Measurements from ENCODE around the gene PPP6R3.
"Not testable (repeated sequence)": the region's sequence is repeated elsewhere in the genome, so short reads cannot be mapped to it uniquely, and the experiment has no call there.

PPP6R3 gene

DNA sequence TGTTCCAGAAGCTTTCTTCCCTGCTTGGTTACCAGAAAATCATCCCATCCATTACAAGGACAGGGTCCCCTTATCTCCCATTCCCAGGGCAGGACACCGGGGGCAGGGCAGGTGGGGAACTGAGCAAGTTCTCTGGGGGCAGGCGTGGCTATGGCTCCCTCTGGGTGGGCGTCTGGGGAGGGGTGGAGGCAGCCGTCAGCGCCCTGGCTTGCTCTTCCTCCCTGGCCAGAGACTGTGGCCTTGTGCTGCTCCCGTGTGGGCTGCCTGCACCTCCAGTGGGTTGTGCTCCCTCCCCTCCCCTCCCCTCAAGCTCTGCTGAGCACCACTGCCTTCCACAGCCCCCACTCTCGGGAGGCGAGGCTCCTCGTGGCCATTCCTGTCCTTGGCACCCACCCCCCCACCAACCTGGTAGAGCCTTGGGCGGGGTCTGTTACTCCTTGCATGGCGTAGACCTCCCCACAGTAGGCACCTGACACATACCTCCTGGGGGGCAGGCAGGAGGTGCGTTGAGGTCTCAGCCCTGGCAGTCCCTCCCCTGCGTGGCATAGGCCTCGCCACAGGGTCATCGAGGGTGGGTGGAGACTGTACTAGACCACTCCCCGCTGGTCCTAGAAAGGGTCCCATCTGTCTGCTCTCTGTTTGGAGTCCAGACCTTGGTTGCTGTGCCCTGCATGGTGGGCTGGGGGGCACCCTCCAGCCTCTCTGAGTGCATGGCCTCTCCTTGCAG is 24.2 kb upstream of the PPP6R3 start:
- DNase-seq: no peak

DNA sequence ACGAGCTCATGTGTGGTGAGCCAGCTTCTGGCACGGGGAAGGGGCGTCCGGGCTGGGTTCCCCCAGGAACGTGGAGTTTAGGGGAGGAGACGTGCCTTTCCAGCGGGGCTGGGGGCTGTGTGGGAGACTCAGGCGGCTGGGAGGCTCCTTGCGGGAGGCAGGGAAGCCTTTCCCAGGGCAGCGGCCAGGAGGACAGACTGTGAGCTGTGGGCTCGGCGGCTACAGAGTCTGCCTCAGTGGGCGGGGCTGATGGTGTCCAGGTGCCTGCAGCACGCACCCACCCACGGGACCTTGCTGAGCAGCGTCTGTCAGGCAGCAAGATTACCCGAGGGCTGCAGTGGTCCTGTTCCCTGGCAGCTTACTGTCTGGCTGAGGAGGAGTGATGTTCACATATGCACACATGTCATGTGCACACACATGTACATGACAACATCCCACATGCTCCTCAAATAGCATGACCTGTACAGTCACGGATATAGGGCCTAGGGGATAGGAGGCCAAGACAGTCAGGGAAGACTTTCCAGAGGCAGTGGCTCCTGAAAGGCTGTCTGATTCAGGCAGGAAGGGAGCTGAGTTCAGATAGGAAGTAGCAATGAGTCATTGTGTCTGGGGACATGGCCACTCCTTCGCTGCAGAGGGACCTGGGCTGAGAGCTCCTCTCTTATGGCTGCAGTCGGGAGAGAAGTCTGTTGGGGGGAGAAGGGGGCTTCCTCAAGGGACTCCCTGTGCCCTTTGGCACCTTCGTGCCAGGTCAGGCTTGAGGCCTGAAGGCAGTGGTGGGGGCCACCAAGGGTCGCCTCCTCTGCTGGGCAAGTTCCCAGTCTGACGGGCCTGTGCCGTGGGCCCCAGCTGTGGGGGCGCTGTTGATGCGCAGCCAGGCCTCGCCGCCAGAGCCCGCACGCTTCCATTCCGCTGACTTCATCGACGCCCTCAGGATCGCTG is 23.3 kb upstream of the PPP6R3 start:
- peak; percentile 25 for DNase-seq

DNA sequence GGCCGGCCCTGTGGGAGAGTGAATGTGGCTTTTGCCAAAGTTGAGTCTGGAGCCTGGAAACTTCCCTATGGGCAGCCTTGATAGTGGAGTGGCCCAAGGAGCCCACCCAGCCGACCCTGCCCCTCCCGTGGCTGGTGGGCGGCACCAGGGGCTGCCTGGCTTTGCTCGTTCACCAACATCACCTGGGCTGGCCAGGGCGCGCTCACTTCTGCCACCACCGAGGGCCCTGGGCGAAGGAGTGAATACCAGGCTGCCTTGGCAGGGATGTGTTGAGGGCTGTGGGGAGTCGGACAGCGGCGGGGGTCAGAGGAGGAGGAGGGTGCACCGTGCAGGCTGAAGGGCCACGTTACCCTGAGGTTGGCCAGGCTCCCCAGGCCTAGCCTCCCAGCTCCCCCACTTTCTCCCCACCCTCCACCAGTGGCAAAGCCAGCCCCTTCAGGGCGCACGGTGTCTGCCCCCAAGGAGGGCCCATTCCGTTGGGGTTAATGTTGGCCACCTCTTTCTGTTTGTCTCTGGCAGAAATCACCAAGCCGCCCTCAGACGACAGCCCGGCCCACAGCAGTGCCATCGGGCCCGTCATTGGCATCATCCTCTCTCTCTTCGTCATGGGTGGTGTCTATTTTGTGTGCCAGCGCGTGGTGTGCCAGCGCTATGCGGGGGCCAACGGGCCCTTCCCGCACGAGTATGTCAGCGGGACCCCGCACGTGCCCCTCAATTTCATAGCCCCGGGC is 22.5 kb upstream of the PPP6R3 start:
- DNase-seq: no peak

DNA sequence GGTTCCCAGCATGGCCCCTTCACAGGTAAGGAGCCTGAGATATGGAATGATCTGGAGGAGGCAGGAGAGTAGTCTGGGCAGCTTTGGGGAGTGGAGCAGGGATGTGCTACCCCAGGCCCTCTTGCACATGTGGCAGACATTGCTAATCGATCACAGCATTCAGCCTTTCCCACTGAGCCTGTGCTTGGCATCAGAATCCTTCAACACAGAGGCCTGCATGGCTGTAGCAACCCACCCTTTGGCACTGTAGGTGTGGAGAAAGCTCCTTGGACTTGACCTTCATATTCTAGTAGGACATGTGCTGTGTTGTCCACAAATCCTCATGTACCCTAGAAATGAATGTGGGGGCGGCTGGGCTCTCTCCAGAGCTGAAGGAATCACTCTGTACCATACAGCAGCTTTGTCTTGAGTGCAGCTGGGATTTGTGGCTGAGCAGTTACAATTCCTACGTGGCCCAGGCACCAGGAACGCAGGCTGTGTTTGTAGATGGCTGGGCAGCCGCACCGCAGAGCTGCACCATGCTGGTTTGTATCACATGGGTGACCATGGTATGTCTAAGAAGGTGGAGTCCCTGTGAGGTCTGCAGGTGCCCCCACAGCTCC is 21.8 kb upstream of the PPP6R3 start:
- DNase-seq: no peak

- no peak for DNase-seq
Measured at GRCh38 chr11:68439355-68440065, 21.0 kb upstream of the PPP6R3 start.

GRCh38 chr11:68440224-68440623 is 20.3 kb upstream of the PPP6R3 start:
- no peak for DNase-seq

DNA sequence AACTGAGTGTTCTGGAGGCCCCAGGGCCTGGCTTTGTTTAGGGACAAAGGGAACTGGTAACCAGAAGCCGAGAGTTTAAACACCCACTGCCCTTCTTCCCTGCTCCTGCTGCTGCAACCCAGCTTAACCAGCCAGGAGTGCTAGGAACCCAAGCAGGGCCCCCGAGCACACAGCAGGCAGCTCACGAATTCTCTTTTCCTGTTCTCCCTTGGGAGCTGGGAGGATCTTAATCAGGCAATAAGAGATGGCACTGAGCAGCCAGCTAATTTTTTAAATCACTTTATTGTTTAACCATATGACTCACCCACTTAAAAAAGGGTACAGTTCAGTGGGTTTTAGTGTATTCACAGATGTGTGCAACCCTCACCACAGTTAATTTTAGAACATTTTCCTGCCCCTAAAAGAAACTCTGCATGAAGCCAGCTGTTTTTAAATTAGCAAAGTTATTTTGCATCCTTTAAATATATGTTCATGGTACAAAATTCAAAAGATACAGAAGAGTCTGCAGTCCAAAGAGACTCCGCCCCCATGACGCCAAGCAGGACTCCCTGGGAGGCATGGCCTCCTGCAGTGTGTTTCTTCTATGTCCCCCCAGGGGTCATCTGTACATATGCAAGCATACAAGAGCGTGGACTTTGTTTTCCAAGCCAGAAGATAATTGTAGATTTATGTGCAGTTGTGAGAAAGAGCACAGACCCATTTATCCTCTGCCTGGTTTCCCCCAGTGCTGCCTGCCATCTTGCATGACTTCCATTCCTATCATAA is 18.9 kb upstream of the PPP6R3 start:
- peak; percentile 5 for DNase-seq

DNA sequence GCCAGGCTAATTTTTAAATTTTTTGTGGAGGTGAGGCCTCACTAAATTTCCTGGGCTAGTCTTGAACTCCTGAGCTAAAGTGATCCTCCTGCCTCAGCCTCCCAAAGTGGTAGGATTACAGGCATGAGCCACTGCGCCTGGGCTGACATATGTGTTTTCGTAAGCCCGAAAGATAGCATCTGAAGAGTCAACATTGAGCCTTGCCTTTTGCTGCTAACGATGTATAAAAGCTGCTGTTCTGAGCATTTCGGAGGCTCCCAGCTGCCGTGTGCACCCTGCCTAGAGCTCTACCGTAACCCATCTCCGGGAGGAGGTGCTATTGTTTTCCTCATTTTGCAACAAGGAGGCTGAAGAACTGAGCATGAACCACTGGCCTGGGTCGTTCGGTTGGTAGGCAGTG is 18.1 kb upstream of the PPP6R3 start:
- DNase-seq: no peak

- DNase-seq: no peak
Measured at GRCh38 chr11:68444566-68444965, 16.0 kb upstream of the PPP6R3 start.

DNA sequence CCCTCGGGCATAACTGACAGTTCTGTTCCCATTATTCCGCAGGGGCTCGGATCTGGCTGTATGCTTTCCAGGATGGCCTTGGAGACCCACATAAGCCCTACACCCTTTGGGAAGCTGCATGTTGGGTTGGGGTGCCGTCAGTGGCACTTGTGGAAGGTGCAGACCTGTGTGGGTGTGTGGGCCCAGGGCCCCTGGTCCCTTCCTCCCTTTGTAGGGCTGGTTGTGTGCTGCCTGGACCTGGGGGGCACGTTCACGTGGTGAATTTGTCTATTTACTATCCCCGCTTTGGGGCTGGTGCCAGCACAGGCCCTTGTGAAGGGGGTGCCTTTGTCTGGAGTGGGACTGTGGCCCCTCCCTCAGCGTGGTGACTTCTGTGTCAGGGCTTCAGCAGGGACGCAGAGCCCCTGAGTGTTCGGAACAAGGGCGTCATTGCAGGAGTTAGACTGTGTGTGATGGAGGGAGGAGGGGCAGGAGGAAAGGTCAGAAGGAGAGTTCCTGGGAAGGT is 15.0 kb upstream of the PPP6R3 start:
- DNase-seq: no peak

- DNase-seq: no peak
Measured at GRCh38 chr11:68446046-68446725, 14.4 kb upstream of the PPP6R3 start.

- peak; percentile 17 for DNase-seq
Measured at GRCh38 chr11:68447015-68447801, 13.3 kb upstream of the PPP6R3 start.

- not testable (repeated sequence) for DNase-seq
Measured at GRCh38 chr11:68447914-68448313, 12.6 kb upstream of the PPP6R3 start.

- no peak for DNase-seq
Measured at GRCh38 chr11:68448604-68449011, 11.9 kb upstream of the PPP6R3 start.

GRCh38 chr11:68449951-68450350 is 10.6 kb upstream of the PPP6R3 start:
- DNase-seq: no peak

DNA sequence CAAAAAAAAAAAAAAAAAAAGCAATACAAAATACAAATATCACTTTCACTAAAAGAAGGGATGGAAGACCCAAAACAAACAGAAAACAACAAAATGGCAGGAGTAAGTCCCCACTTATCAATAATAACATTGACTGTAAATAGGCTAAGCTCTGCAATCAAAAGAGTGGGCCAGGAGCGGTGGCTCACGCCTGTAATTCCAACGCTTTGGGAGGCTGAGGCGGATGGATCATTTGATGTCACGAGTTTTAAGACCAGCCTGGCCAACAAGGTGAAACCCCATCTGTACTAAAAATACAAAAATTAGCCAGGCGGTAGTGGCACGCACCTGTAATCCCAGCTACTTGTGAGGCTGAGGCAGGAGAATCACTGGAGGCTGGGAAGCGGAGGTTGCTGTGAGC is 9.8 kb upstream of the PPP6R3 start:
- DNase-seq: no peak

- DNase-seq: no peak
Measured at GRCh38 chr11:68454767-68455166, 5.8 kb upstream of the PPP6R3 start.

GRCh38 chr11:68455485-68455884 is 5.1 kb upstream of the PPP6R3 start:
- no peak for DNase-seq

- DNase-seq: no peak
Measured at GRCh38 chr11:68457216-68457897, 3.2 kb upstream of the PPP6R3 start.

All from amniotic stem cell (primary cell).